HepG2 (cell line): Measurements from ENCODE around the gene RPL26. TPM values are rescaled to one million over a fixed set of nuclear protein-coding genes. Genes with fewer than 3 reads are reported as not detected.

ENCODE experiments used
- BRCA1 ChIP-seq: sonication (generic); formaldehyde crosslinking; IDR thresholded peaks from 2 replicates; pipeline ENCODE4 v1.4.0; 2020; ENCODE audit warnings: missing genetic modification reagents
- GLI4 ChIP-seq: sonication (generic); formaldehyde crosslinking; IDR thresholded peaks from 2 replicates; pipeline ENCODE4 v1.5.1; 2020; ENCODE audit warnings: missing genetic modification reagents, mild to moderate bottlenecking, moderate library complexity, borderline replicate concordance
- HOXA3 ChIP-seq: sonication (generic); formaldehyde crosslinking; IDR thresholded peaks from 2 replicates; pipeline ENCODE4 v1.5.0; 2020; ENCODE audit warnings: missing genetic modification reagents
- SMAD3 ChIP-seq: sonication (generic); formaldehyde crosslinking; IDR thresholded peaks from 2 replicates; pipeline ENCODE4 v1.4.0; 2020; ENCODE audit warnings: missing genetic modification reagents
- TEF ChIP-seq: sonication (generic); formaldehyde crosslinking; IDR thresholded peaks from 2 replicates; pipeline ENCODE4 v1.5.0; 2020; ENCODE audit warnings: missing genetic modification reagents
- ZBTB2 ChIP-seq: sonication (generic); formaldehyde crosslinking; IDR thresholded peaks from 2 replicates; pipeline ENCODE4 v1.8.0; 2022; ENCODE audit warnings: low read depth, missing genetic modification reagents
- ZNF18 ChIP-seq: sonication (generic); formaldehyde crosslinking; IDR thresholded peaks from 2 replicates; pipeline ENCODE4 v1.8.0; 2022; ENCODE audit warnings: mild to moderate bottlenecking, missing genetic modification reagents; ENCODE audit not compliant: insufficient replicate concordance
- ZNF275 ChIP-seq: sonication (generic); formaldehyde crosslinking; IDR thresholded peaks from 2 replicates; pipeline ENCODE4 v1.8.0; 2022; ENCODE audit warnings: missing genetic modification reagents, mild to moderate bottlenecking, inconsistent platforms, borderline replicate concordance
- ZNF446 ChIP-seq: sonication (generic); formaldehyde crosslinking; IDR thresholded peaks from 2 replicates; pipeline ENCODE4 v1.5.0; 2020; ENCODE audit warnings: mild to moderate bottlenecking, missing genetic modification reagents
- ZNF619 ChIP-seq: sonication (generic); formaldehyde crosslinking; IDR thresholded peaks from 2 replicates; pipeline ENCODE4 v1.4.0; 2020; ENCODE audit warnings: mild to moderate bottlenecking, missing genetic modification reagents
- polyA plus RNA-seq, 8 experiments: library from polyadenylated mRNA; depleted of rRNA in 3 of 8; stranded (reverse) in 7 of 8; unstranded in 1 of 8; fragments of >200 nt; fragmentation: Illumina TruSeq in 4 of 8; extraction: Trizol in 4 of 8; gene quantifications; 2 replicates each; pipeline versions ENCODE4 v1.2.1 to v1.2.3, GENCODE V29; 2011 to 2016; ENCODE audit warnings: low read depth in 4 of 8, missing spikeins in 1 of 8, mixed read lengths in 1 of 8; ENCODE audit not compliant: insufficient read depth in 1 of 8
- total RNA-seq, 5 experiments: library from RNA; depleted of rRNA; stranded (reverse); fragments of >200 nt; fragmentation: Illumina TruSeq; extraction: Trizol; gene quantifications; 2 replicates each; pipeline ENCODE4 v1.2.3, GENCODE V29; 2016; ENCODE audit warnings: low read depth in 1 of 5
- TF ChIP-seq, protein P1 (sequence below): sonication (generic); formaldehyde crosslinking; IDR thresholded peaks from 2 replicates; pipeline ENCODE4 v1.5.1; 2020; ENCODE audit warnings: mild to moderate bottlenecking, missing genetic modification reagents, moderate library complexity
- TF ChIP-seq, protein P2 (sequence below): sonication (generic); formaldehyde crosslinking; IDR thresholded peaks from 2 replicates; pipeline ENCODE4 v1.4.0; 2020; ENCODE audit warnings: missing genetic modification reagents
- TF ChIP-seq, protein P3 (sequence below): sonication (generic); formaldehyde crosslinking; IDR thresholded peaks from 2 replicates; pipeline ENCODE4 v1.8.0; 2022; ENCODE audit warnings: mild to moderate bottlenecking, missing genetic modification reagents, moderate library complexity
- TF ChIP-seq, protein P4 (sequence below): sonication (generic); formaldehyde crosslinking; IDR thresholded peaks from 2 replicates; pipeline ENCODE4 v1.8.1; 2022; ENCODE audit warnings: mild to moderate bottlenecking, missing genetic modification reagents

RPL26 gene
- total and polyA plus RNA-seq, 2 of the 13 experiments (the other 11 are each of a cell fraction or from before 2014, with no cell fraction given): 2,817 to 3,529 TPM

DNA sequence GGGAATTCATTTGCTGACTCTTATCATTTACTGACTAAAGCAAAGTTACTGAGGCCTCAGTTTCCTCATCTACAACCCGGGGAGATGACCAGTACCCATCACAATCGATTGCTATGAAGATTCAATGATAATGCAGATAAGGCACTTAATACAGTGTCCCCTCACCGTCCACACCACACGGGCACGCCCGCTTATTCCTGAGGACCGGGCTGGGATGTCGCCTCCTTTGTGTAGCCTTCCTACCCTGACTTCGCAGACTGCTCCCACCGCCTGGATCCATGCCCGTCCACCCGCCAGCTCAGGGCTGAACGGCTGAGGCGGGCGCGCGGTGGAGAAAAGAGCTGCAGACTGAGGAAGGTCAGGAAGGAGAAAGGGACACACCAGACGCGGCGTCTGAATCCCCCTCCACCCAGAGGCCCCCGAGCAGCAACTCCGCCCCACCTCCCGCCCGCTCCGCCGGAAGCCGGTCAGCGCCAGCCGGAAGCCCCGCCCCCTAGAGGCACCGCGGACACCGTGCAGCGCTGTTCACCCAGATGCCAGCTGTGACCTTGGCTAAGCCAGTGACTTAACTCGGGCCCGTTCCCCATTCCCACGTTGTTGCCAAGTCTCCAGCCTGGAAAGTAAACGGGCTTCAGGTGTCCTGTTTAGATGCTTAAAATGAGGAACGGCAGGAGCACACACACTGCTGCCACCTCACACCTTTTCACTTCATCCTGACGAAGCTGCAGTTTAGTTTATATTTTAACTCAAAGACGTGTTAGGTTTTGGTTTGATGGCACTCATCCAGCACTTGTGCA lies 6.5 kb downstream of the RPL26 start, which contains the start of gene KRABD2 (continued):
- TF ChIP-seq, protein P1, sequence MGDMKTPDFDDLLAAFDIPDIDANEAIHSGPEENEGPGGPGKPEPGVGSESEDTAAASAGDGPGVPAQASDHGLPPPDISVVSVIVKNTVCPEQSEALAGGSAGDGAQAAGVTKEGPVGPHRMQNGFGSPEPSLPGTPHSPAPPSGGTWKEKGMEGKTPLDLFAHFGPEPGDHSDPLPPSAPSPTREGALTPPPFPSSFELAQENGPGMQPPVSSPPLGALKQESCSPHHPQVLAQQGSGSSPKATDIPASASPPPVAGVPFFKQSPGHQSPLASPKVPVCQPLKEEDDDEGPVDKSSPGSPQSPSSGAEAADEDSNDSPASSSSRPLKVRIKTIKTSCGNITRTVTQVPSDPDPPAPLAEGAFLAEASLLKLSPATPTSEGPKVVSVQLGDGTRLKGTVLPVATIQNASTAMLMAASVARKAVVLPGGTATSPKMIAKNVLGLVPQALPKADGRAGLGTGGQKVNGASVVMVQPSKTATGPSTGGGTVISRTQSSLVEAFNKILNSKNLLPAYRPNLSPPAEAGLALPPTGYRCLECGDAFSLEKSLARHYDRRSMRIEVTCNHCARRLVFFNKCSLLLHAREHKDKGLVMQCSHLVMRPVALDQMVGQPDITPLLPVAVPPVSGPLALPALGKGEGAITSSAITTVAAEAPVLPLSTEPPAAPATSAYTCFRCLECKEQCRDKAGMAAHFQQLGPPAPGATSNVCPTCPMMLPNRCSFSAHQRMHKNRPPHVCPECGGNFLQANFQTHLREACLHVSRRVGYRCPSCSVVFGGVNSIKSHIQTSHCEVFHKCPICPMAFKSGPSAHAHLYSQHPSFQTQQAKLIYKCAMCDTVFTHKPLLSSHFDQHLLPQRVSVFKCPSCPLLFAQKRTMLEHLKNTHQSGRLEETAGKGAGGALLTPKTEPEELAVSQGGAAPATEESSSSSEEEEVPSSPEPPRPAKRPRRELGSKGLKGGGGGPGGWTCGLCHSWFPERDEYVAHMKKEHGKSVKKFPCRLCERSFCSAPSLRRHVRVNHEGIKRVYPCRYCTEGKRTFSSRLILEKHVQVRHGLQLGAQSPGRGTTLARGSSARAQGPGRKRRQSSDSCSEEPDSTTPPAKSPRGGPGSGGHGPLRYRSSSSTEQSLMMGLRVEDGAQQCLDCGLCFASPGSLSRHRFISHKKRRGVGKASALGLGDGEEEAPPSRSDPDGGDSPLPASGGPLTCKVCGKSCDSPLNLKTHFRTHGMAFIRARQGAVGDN: peak; percentile 97
- TF ChIP-seq BRCA1 (CRISPR knock-in tag) (0 out of 2 replicates have a peak, but pooled peaks have one; percentile 73), TEF (no peak; the same call in 1 of the 2 replicates), GLI4 (CRISPR knock-in tag) (0 out of 2 replicates have a peak, but pooled peaks have one; percentile 38), ZNF619 (CRISPR knock-in tag) (no peak), ZNF18 (no peak), ZNF275 (CRISPR knock-in tag) (peak; percentile 77; the same call in 1 of the 2 replicates), ZBTB2 (peak; percentile 50; the same call in 1 of the 2 replicates), SMAD3 (CRISPR knock-in tag) (0 out of 2 replicates have a peak, but pooled peaks have one; percentile 18), ZNF446 (CRISPR knock-in tag) (no peak), HOXA3 (CRISPR knock-in tag) (peak; percentile 81)
- TF ChIP-seq, protein P2, sequence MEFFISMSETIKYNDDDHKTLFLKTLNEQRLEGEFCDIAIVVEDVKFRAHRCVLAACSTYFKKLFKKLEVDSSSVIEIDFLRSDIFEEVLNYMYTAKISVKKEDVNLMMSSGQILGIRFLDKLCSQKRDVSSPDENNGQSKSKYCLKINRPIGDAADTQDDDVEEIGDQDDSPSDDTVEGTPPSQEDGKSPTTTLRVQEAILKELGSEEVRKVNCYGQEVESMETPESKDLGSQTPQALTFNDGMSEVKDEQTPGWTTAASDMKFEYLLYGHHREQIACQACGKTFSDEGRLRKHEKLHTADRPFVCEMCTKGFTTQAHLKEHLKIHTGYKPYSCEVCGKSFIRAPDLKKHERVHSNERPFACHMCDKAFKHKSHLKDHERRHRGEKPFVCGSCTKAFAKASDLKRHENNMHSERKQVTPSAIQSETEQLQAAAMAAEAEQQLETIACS: 0 out of 2 replicates have a peak, but pooled peaks have one; percentile 31
- TF ChIP-seq, protein P3, sequence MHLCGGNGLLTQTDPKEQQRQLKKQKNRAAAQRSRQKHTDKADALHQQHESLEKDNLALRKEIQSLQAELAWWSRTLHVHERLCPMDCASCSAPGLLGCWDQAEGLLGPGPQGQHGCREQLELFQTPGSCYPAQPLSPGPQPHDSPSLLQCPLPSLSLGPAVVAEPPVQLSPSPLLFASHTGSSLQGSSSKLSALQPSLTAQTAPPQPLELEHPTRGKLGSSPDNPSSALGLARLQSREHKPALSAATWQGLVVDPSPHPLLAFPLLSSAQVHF (CRISPR knock-in tag): no peak
- TF ChIP-seq, protein P4, sequence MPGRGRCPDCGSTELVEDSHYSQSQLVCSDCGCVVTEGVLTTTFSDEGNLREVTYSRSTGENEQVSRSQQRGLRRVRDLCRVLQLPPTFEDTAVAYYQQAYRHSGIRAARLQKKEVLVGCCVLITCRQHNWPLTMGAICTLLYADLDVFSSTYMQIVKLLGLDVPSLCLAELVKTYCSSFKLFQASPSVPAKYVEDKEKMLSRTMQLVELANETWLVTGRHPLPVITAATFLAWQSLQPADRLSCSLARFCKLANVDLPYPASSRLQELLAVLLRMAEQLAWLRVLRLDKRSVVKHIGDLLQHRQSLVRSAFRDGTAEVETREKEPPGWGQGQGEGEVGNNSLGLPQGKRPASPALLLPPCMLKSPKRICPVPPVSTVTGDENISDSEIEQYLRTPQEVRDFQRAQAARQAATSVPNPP (CRISPR knock-in tag): no peak
